NCI-H1417 (cell line): ENCODE results near the gene ZNF805.
"Not testable (repeated sequence)": the region's sequence is repeated elsewhere in the genome, so short reads cannot be mapped to it uniquely, and the experiment has no call there.

Experiments used
- DNase-seq, 3 experiments: peaks; one replicate each; lab custom pipeline; 2025; lab: John Stamatoyannopoulos, UW

Gene ZNF805

GRCh38 chr19:57269515-57270250 is 29.3 kb downstream of the ZNF805 start:
- no peak for DNase-seq

GRCh38 chr19:57271280-57271679 is 30.8 kb downstream of the ZNF805 start:
- no peak for DNase-seq

- no peak for DNase-seq
These were observed 32.6 kb downstream of the ZNF805 start for GRCh38 chr19:57273014-57273413.

- DNase-seq, result no peak
These were observed 36.0 kb downstream of the ZNF805 start for GRCh38 chr19:57276430-57276829.

- DNase-seq, result not testable (repeated sequence)
These were observed 38.0 kb downstream of the ZNF805 start for GRCh38 chr19:57278481-57278880.

- DNase-seq, result peak; percentile 85 to 94 (median 93)
These were observed 39.2 kb downstream of the ZNF805 start for GRCh38 chr19:57279418-57280164.

GRCh38 chr19:57280165-57280961 is 39.9 kb downstream of the ZNF805 start, which contains the start of gene ZNF460:
Gene ZNF460, plus strand, starts transcription at chr19:57280485. Its CDS starts 322 bp downstream, at chr19:57280807.
- peak; percentile 94 to 97 (median 97) for DNase-seq

- peak in 1 of 3 experiments; percentile 51 for DNase-seq
These were observed 40.5 kb downstream of the ZNF805 start for GRCh38 chr19:57280962-57281400.

GRCh38 chr19:57282011-57282643 is 41.7 kb downstream of the ZNF805 start:
- DNase-seq, result no peak

- DNase-seq, result no peak
These were observed 47.9 kb downstream of the ZNF805 start for GRCh38 chr19:57288373-57288772.

GRCh38 chr19:57290970-57291369 is 50.5 kb downstream of the ZNF805 start:
- DNase-seq, result no peak

- no peak for DNase-seq
These were observed 52.1 kb downstream of the ZNF805 start for GRCh38 chr19:57292547-57292946.

- DNase-seq, result no peak
These were observed 53.3 kb downstream of the ZNF805 start for GRCh38 chr19:57293719-57294118.

- no peak for DNase-seq
These were observed 61.6 kb downstream of the ZNF805 start for GRCh38 chr19:57302020-57302465.

- no peak for DNase-seq
These were observed 62.4 kb downstream of the ZNF805 start for GRCh38 chr19:57302727-57303401.
